Keratinocyte (primary cell): Measurements from ENCODE around the gene MAP3K9. TPM values are rescaled to one million over a fixed set of nuclear protein-coding genes. Genes with fewer than 3 reads are reported as not detected.

Experiments
- DNase-seq: peaks from one replicate; pipeline ENCODE4 v3.0.0-alpha.2; 2011; ENCODE audit warnings: low read depth, missing footprints, low spot score
- FAIRE-seq: peaks from 2 replicates; lab custom pipeline; 2011; peaks lifted over from hg19 to GRCh38; lab: Jason Lieb, UNC
- H2AFZ ChIP-seq: 2 replicates; pipeline ENCODE4 v1.6.0; 2012; ENCODE audit warnings: low read length, control low read depth, inconsistent platforms; ENCODE audit not compliant: control insufficient read depth
- H3K27ac ChIP-seq: 2 replicates; pipeline ENCODE4 v1.5.1; 2011; ENCODE audit warnings: low read length; ENCODE audit not compliant: control insufficient read depth, insufficient read depth
- H3K27me3 ChIP-seq: 3 replicates; pipeline ENCODE4 v1.6.0; 2011; ENCODE audit warnings: low read length; ENCODE audit not compliant: control insufficient read depth, insufficient read depth; ENCODE audit errors: extremely low read depth
- H3K36me3 ChIP-seq, 2 experiments: 2 replicates in 1 of 2; 3 replicates in 1 of 2; pipeline ENCODE4 v1.5.1; 2011; ENCODE audit warnings: low read length in 2 of 2, mild to moderate bottlenecking in 1 of 2; ENCODE audit not compliant: control insufficient read depth in 2 of 2, insufficient read depth in 2 of 2; ENCODE audit errors: extremely low read depth in 1 of 2
- H3K4me1 ChIP-seq: 3 replicates; pipeline ENCODE4 v1.5.1; 2011; ENCODE audit warnings: low read length; ENCODE audit not compliant: control insufficient read depth, insufficient read depth; ENCODE audit errors: extremely low read depth
- H3K4me2 ChIP-seq: 3 replicates; pipeline ENCODE4 v1.6.0; 2011; ENCODE audit warnings: low read depth, low read length; ENCODE audit not compliant: control insufficient read depth, insufficient read depth; ENCODE audit errors: extremely low read depth
- H3K4me3 ChIP-seq, 3 experiments: fragments of 200-600 bp in 1 of 3; sonication (generic) in 1 of 3; 2 replicates in 2 of 3; 3 replicates in 1 of 3; pipeline ENCODE4 v1.5.1; 2011 to 2016; ENCODE audit warnings: low read length in 3 of 3, mild to moderate bottlenecking in 3 of 3, control low read depth in 2 of 3, inconsistent platforms in 1 of 3, low read depth in 1 of 3, mixed read lengths in 1 of 3, mixed run types in 1 of 3, moderate library complexity in 1 of 3; ENCODE audit not compliant: control insufficient read depth in 2 of 3, insufficient read depth in 2 of 3; ENCODE audit errors: extremely low read depth in 1 of 3
- H3K79me2 ChIP-seq: 2 replicates; pipeline ENCODE4 v1.6.0; 2012; ENCODE audit warnings: low read length; ENCODE audit not compliant: control insufficient read depth, insufficient read depth
- H3K9ac ChIP-seq: 3 replicates; pipeline ENCODE4 v1.6.0; 2011; ENCODE audit warnings: low read length; ENCODE audit not compliant: control insufficient read depth, insufficient read depth; ENCODE audit errors: extremely low read depth
- H3K9me1 ChIP-seq: 3 replicates; pipeline ENCODE4 v1.6.0; 2011; ENCODE audit warnings: low read length; ENCODE audit not compliant: control insufficient read depth, insufficient read depth; ENCODE audit errors: extremely low read depth
- H3K9me3 ChIP-seq: 2 replicates; pipeline ENCODE4 v1.5.1; 2012; ENCODE audit warnings: low read depth, low read length; ENCODE audit not compliant: control insufficient read depth
- H4K20me1 ChIP-seq: 3 replicates; pipeline ENCODE4 v1.6.0; 2011; ENCODE audit warnings: low read length; ENCODE audit not compliant: control insufficient read depth, insufficient read depth; ENCODE audit errors: extremely low read depth
- CTCF ChIP-seq, 3 experiments: IDR thresholded peaks in 1 of 3; conservative IDR thresholded peaks in 1 of 3; optimal IDR thresholded peaks in 1 of 3; 2 replicates in 2 of 3; 3 replicates in 1 of 3; pipeline versions ENCODE3 to v1.5.1; 2011; ENCODE audit warnings: low read length in 3 of 3, mild to moderate bottlenecking in 3 of 3, moderate library complexity in 2 of 3, control low read depth in 1 of 3, inconsistent platforms in 1 of 3; ENCODE audit not compliant: insufficient read depth in 2 of 3; ENCODE audit errors: extremely low read depth in 1 of 3
- EZH2 ChIP-seq: IDR thresholded peaks from one replicate; pipeline ENCODE4 v1.6.1; 2012; ENCODE audit warnings: inconsistent platforms, mild to moderate bottlenecking, low read length, moderate library complexity
- dilution Hi-C: fragments of 300-500 bp; cut with MboI; formaldehyde crosslinking; loops from one replicate; pipeline ENCODE4 v1.7.0; 2020; ENCODE audit warnings: low sequenced_read_pairs; ENCODE audit not compliant: extremely low pct_ligation_motif_present
- polyA plus RNA-seq, 5 experiments: library from polyadenylated mRNA; depleted of rRNA in 3 of 5; stranded (reverse) in 3 of 5; stranded (forward) in 1 of 5; unstranded in 1 of 5; fragments of >200 nt; gene quantifications; 1 replicate in 1 of 5; 2 replicates in 3 of 5; 3 replicates in 1 of 5; pipeline versions ENCODE4 v1.2.1 to v1.2.3, GENCODE V29; 2011 to 2012; ENCODE audit warnings: missing spikeins in 2 of 5, low read depth in 1 of 5, low replicate concordance in 1 of 5

The MAP3K9 gene
- polyA plus RNA-seq, 1 donor (not counting 4 experiments of a cell fraction or from before 2014, with no cell fraction given): 7.2 TPM

- peak overlapping the region; percentile 88 for H3K4me2 ChIP-seq
Measured at GRCh38 chr14:70811578-70811977, 2.3 kb upstream of the MAP3K9 start.

GRCh38 chr14:70811050-70811449, 1.7 kb upstream of the MAP3K9 start:
- peak overlapping the region; percentile 88 for H3K4me2 ChIP-seq
- H3K9me1 ChIP-seq: no peaks in the 10 kb centered on the region
- H3K27ac ChIP-seq: peak overlapping the region; percentile 74
- no peaks in the 10 kb centered on the region for H3K27me3 ChIP-seq
- H3K4me1 ChIP-seq: peaks cover 29% of the 10 kb centered on the region
- H2AFZ ChIP-seq: no peak overlapping the region
- peaks cover 6% of the 10 kb centered on the region for H4K20me1 ChIP-seq
- peaks cover 52% of the 10 kb centered on the region for H3K79me2 ChIP-seq
- FAIRE-seq (peak; percentile 82), DNase-seq (no peak)
- H3K9me3 ChIP-seq: no peaks in the 10 kb centered on the region
- TF ChIP-seq CTCF (optimal IDR thresholded peaks at IDR 0.05 in 1 of 3, IDR thresholded peaks at IDR 0.05 in 1 of 3, conservative IDR thresholded peaks at IDR 0.05 in 1 of 3; ENCODE audit: extremely low read depth in 1 of 3, insufficient read depth in 2 of 3, low read length in 3 of 3) (no peak), EZH2 (no peak)
- H3K4me3 ChIP-seq: peak overlapping the region; percentile 59 to 87 (median 72)
- H3K36me3 ChIP-seq: no peaks in the 10 kb centered on the region
- peak overlapping the region; percentile 69 for H3K9ac ChIP-seq
- dilution Hi-C loops: no loop called here

More at GRCh38 chr14:70811578-70811977, 2.3 kb upstream of the MAP3K9 start:
- no peaks in the 10 kb centered on the region for H3K9me3 ChIP-seq
- H3K4me1 ChIP-seq: peaks cover 29% of the 10 kb centered on the region
- no peaks in the 10 kb centered on the region for H3K36me3 ChIP-seq
- peak; percentile 76 for FAIRE-seq
- H3K4me3 ChIP-seq: peak overlapping the region; percentile 59 to 87 (median 72)
- no peaks in the 10 kb centered on the region for H3K9me1 ChIP-seq
- H3K27me3 ChIP-seq: no peaks in the 10 kb centered on the region
- H2AFZ ChIP-seq: no peak overlapping the region
- no peak for DNase-seq
- peak overlapping the region; percentile 25 for H3K27ac ChIP-seq
- peak overlapping the region; percentile 29 for H3K9ac ChIP-seq
- TF ChIP-seq EZH2 (no peak), CTCF (optimal IDR thresholded peaks at IDR 0.05 in 1 of 3, IDR thresholded peaks at IDR 0.05 in 1 of 3, conservative IDR thresholded peaks at IDR 0.05 in 1 of 3; ENCODE audit: extremely low read depth in 1 of 3, insufficient read depth in 2 of 3, low read length in 3 of 3) (no peak)
- peaks cover 3% of the 10 kb centered on the region for H4K20me1 ChIP-seq
- H3K79me2 ChIP-seq: peaks cover 47% of the 10 kb centered on the region
- dilution Hi-C loops: no loop called here
